Skeletal muscle cell (primary cell): ENCODE results near the gene SIK3.
"Not testable (repeated sequence)": the region's sequence is repeated elsewhere in the genome, so short reads cannot be mapped to it uniquely, and the experiment has no call there.

Experiments
- DNase-seq: peaks from one replicate; pipeline ENCODE4 v3.0.0-alpha.2; 2010; ENCODE audit warnings: low read depth
- H3K4me3 ChIP-seq: 2 replicates; pipeline ENCODE4 v1.5.1; 2011; ENCODE audit warnings: low read depth, mild to moderate bottlenecking, control low read depth, low read length, moderate library complexity

Gene SIK3

GRCh38 chr11:117112939-117113338 lies 14.7 kb upstream of the SIK3 start:
- DNase-seq, H3K4me3 ChIP-seq: not testable (repeated sequence)

DNA sequence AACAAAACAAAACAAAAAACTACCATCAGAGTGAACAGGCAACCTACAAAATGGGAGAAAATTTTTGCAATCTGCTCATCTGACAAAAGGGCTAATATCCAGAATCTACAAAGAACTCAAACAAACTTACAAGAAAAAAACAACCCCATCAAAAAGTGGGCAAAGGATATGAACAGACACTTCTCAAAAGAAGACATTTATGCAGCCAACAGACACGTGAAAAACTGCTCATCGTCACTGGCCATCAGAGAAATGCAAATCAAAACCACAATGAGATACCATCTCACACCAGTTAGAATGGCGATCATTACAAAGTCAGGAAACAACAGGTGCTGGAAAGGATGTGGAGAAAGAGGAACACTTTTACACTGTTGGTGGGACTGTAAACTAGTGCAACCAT lies 14.3 kb upstream of the SIK3 start:
- H3K4me3 ChIP-seq, DNase-seq: not testable (repeated sequence)

DNA sequence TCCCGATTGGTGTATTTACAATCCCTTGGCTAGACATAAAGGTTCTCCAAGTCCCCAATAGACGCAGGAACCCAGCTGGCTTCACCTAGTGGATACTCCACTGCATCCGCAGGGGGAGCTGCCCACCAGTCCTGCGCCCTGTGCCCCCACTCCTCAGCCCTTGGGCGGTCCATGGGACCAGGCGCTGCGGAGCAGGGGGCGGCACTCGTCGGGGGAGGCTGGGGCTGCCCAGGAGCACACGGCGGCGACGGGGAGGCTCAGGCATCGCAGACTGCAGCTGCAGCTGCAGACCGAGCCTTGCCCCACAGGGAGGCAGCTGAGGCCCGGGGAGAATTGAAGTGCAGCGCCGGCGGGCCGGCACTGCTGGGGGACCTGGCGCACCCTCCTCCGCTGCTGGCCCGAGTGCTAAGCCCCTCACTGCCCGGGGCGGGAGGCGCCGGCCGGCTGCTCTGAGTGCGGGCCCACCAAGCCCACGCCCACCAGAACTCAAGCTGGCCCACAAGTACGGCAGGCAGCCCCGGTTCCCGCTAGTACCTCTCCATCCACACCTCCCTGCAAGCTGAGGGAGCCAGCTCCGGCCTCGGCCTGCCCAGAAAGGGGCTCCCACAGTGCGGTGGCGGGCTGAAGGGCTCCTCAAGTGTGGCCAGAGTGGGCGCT lies 12.2 kb upstream of the SIK3 start:
- no peak for DNase-seq
- no peak overlapping the region for H3K4me3 ChIP-seq

GRCh38 chr11:117107701-117108590 lies 9.7 kb upstream of the SIK3 start:
- no peak overlapping the region for H3K4me3 ChIP-seq
- DNase-seq = no peak

- DNase-seq = no peak
- H3K4me3 ChIP-seq = no peak overlapping the region
These were observed 2.3 kb upstream of the SIK3 start for GRCh38 chr11:117100556-117100955.

DNA sequence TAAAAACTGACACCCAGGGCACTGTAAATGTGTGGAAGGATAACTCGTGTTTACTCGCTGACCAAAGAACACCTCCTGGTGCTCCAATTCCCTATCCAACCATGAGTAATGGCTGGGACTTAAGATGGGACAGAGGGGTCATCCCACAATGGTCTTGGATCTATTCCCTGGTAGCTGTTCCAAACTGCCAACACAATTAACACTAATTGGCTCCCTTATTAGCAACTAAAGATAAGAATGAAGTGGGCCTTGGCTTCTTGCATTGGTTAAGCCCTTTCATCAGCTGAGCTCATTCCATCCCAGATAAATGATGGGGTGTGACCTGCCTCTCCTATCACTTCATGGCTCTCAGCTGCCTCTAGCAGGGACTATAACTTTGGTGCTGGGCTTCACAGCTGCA lies 1.5 kb upstream of the SIK3 start:
- DNase-seq = no peak
- no peak overlapping the region for H3K4me3 ChIP-seq

GRCh38 chr11:117097389-117098268 lies 599 bp downstream of the SIK3 start:
- DNase-seq = no peak
- peak overlapping the region; percentile 80 for H3K4me3 ChIP-seq

DNA sequence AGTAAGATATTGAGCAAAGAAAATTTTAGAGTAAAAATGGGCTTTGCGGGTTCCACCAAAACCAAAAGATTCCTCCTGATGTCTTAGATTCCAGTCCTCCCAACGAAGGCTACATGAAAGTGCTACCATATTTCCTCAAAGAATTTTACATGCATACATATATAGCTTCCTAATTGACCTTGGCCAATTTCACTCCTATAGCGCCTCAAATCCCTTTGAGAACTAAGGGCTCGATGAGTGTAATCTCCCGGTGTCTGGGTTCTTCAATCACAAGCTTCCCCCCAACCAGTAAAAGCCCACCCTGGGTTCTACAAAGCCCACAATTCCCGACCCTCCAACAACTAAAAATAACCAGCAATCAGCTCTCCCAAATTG lies 1.2 kb downstream of the SIK3 start:
- no peak for DNase-seq
- H3K4me3 ChIP-seq = peak overlapping the region; percentile 80

GRCh38 chr11:117096201-117096991 lies 1.8 kb downstream of the SIK3 start:
- peak overlapping the region; percentile 80 for H3K4me3 ChIP-seq
- DNase-seq = no peak

- no peak overlapping the region for H3K4me3 ChIP-seq
- no peak for DNase-seq
These were observed 2.7 kb downstream of the SIK3 start for GRCh38 chr11:117095284-117096161.

DNA sequence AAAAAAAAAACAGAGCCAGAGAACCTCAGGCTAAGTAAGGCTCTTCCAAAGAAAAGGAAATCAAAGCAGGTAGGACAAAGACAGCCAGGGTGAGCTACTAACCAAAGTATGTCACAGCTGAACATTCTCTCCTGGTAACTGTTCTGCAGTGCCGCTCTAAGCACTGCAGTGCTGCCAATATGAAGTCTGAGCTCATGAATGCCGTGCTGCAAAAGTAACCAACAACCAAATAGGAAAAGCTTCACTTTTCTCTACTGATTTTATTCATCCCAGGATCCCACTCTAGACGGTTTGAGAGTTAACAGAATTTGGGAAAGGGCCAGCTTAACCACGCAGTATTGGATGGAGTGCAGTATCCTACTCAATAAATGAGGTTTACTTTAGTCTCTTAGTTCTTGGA lies 3.5 kb downstream of the SIK3 start:
- H3K4me3 ChIP-seq = no peak overlapping the region
- DNase-seq = no peak

DNA sequence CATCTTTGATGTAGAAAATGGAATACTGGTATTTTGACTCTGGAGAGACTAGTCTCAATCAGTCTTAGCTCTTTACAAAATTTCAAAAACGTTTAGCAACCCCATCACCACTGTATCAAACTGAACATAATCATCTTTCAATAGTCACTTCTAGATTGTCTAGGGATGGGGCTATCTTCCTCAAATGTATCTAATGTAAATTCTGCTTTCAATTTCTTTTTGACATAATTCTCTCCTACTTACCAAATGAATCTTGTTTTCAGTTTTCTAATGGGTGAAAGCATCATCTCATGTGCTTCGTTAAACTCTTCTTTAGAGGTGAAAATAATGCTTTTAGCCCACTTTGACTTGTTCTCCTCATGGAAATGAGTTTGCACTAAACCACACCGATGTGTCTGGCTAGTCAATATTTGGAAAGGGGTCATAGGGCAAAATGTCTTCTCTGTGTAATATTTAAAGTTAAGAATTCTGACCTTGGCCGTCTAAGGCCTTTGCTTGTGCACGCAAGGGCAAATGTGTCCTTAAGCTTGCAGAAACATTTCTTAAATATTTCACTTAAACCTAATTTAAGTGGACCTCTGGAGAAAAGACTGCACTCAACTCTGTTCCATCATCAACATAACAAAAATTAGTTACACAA lies 5.2 kb downstream of the SIK3 start:
- no peak for DNase-seq
- no peak overlapping the region for H3K4me3 ChIP-seq

DNA sequence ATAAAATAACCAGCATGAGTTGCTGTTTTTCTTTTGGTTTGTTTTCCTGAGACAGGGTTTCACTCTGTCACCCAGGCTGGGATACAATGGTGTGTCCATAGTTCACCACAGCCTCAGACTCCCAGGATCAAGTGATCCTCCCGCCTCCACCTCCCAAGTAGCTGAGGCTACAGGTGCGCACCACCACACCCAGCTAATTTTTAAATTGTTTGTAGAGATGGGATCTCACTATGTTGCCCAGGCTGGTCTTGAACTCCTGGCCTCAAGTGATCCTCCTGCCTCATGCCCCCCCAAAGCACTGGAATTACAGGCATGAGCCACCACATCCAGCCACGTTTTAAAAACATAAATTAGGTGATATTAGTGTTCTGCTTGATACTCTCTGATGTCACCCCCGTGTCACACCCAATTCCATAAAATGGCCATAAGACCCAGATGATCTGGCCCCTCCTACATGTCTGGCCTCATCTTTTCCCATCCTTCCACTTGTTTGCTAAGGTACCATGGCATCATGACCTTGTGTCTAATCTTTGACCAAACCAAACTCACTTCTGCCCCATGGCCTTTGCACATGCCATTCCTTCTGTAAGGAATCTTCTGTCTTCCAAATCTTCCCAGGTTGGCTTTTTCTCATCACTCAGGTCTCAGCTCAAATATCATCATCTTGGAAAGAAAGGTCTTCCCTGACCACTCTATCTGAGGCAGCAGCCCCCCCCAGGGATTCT lies 6.3 kb downstream of the SIK3 start:
- H3K4me3 ChIP-seq = no peak overlapping the region
- DNase-seq = no peak

- DNase-seq = no peak
- H3K4me3 ChIP-seq = no peak overlapping the region
These were observed 8.0 kb downstream of the SIK3 start for GRCh38 chr11:117090111-117090706.

DNA sequence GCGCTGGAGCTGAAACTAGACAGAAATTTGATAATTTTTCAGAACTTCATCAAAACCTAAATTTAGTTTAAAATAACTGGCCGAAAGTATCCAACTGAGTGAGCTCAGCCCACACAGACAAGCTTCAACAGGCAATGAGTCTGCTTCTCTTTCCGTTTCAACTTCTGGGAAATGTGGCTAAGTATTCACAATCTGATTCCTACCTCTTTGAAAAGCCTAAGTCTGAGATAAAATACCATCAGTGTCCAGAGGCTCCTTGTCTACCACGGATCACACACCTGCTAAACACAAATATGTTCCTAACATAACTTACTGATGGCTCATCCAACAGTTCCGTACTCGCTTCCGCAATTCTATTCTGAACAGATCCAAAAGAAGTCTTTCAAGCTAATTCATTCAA lies 8.5 kb downstream of the SIK3 start:
- DNase-seq = no peak

DNA sequence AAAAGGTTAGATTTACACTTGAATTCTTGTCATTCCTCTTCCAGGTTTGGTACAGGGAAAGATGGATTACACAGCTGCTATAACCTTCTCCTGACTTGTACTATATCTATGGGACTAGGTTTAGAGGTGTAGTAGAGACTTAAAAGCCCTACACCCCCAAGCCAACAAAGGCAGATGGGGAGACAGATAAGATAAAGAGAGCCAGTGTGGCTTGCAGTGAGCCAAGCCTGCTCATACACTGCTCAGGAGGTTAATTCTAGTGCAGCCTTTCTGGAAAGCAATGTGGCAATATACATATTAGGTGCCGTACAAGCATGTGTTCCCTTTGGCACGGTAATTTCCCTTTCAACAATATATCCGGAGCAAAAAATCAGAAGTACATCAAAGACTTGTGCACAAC lies 10.8 kb downstream of the SIK3 start:
- no peak for DNase-seq
- no peak overlapping the region for H3K4me3 ChIP-seq

More for the DNA sequence above, 8.5 kb downstream of the SIK3 start:
- H3K4me3 ChIP-seq = no peak overlapping the region

DNA sequence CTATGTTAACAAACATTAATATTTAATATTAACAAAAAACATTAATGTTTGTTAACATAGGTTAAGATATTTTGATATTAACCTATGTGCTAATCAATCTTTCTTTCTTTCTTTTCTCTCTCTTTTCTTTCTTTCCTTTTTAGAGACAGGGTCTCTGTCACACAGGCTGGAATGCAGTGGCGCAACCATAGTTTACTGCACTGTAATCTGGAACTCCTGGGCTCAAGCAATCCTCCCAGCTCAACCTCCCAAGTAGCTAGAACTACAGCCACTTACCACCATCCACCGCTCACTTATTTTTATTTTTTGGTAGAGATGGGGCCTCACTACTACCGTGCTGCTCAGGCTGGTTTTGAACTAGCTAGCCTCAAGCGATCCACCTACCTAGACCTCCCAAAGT lies 13.2 kb downstream of the SIK3 start:
- DNase-seq = no peak
- no peak overlapping the region for H3K4me3 ChIP-seq
